ENCODE results near the gene STAG1. TPM values are rescaled to one million over a fixed set of nuclear protein-coding genes. Genes with fewer than 3 reads are reported as not detected.
A peak's percentile ranks its signal among the peaks of the same experiment; 100 is the strongest.

The STAG1 gene
- total and polyA plus RNA-seq, 9 of the 15 experiments (the other 6 are each of a cell fraction or from before 2014, with no cell fraction given), result 2.7 to 17.7 (median 8.8) TPM

GRCh38 chr3:136741063-136741462 lies 11.1 kb downstream of the STAG1 start:
- Histone ChIP-seq H3K36me3 (ENCODE audit: control insufficient read depth, insufficient read depth, low read length) (no peaks in the 10 kb centered on the region), H2AFZ (ENCODE audit: low read depth, low read length) (no peak overlapping the region), H4K20me1 (replicated peaks; ENCODE audit: control insufficient read depth, insufficient read depth, low read length) (no peaks in the 10 kb centered on the region), H3K4me3 (no peak overlapping the region), H3K9me1 (ENCODE audit: control insufficient read depth, insufficient read depth, low read length) (no peaks in the 10 kb centered on the region), H3K4me2 (ENCODE audit: insufficient read depth, low read length) (peak overlapping the region; percentile 40; the same call in 1 of the 2 replicates), H3K27ac (ENCODE audit: extremely low read depth, low read depth, low read length) (no peak overlapping the region), H3K4me1 (replicated peaks in 1 of 2; ENCODE audit: control insufficient read depth in 2 of 2, insufficient read depth in 2 of 2, low read length in 2 of 2) (peaks cover 2 to 5% of the 10 kb centered on the region in 2 experiments; a peak in 3 of 5 replicates), H3K9me3 (replicated peaks; ENCODE audit: control insufficient read depth, insufficient read depth, low read depth, low read length) (no peaks in the 10 kb centered on the region), H3K79me2 (ENCODE audit: control insufficient read depth, insufficient read depth, low read length) (peaks cover 73% of the 10 kb centered on the region), H3K27me3 (ENCODE audit: control insufficient read depth in 2 of 2, insufficient read depth in 2 of 2, low read length in 2 of 2) (no peaks in the 10 kb centered on the region), H3K9ac (ENCODE audit: insufficient read depth in 1 of 2, low read depth in 2 of 2, low read length in 2 of 2) (no peak overlapping the region)
- ATAC-seq, result peak; percentile 44
- 67% methylated on average over 2 of the region's 2 CpGs for WGBS (ENCODE audit: insufficient coverage, low coverage, missing lambda C conversion rate)
- ChIA-PET POLR2A (interaction anchor here (1.0 to 2.2 kb wide), 3 partner anchors 9 to 13 kb away, joined by 3 to 10 read pairs (median 4); partner anchors contain the start of gene STAG1), CTCF (ENCODE audit: low intra/inter-chr PET ratio) (no interaction called here)
- FAIRE-seq, result no peak
- DNase-seq (ENCODE audit: extremely low read depth in 1 of 4, low spot score in 3 of 4), result no peak
- intact Hi-C loops (cut with micrococcal nuclease) (no loop called here), in situ Hi-C loops (cut with MboI) (no loop called here)
- TF ChIP-seq SETDB1 (IDR thresholded peaks at IDR 0.05; ENCODE audit: low read length) (no peak), ATF1 (CRISPR knock-in tag; IDR thresholded peaks at IDR 0.05) (no peak), ATF1 (tag; IDR thresholded peaks at IDR 0.05) (no peak), HNRNPK (IDR thresholded peaks at IDR 0.05; ENCODE audit: low read depth, low read length, poor library complexity, severe bottlenecking) (no peak), TCF7 (IDR thresholded peaks at IDR 0.05; ENCODE audit: borderline replicate concordance) (no peak), PHB (CRISPR knock-in tag; IDR thresholded peaks at IDR 0.05) (no peak), CREB3 (tag; conservative IDR thresholded peaks at IDR 0.05; ENCODE audit: low read depth) (no peak), CGGBP1 (CRISPR knock-in tag; IDR thresholded peaks at IDR 0.05) (no peak), PPARD (CRISPR knock-in tag; IDR thresholded peaks at IDR 0.05) (no peak), PHF21A (IDR thresholded peaks at IDR 0.05; ENCODE audit: borderline replicate concordance, low read depth) (no peak), SMAD2 (IDR thresholded peaks at IDR 0.05; ENCODE audit: low read depth, low read length) (no peak), ZNF717 (CRISPR knock-in tag; IDR thresholded peaks at IDR 0.05) (no peak), PHTF2 (CRISPR knock-in tag; IDR thresholded peaks at IDR 0.05) (no peak), IRF1 (CRISPR knock-in tag; IDR thresholded peaks at IDR 0.05; ENCODE audit: borderline replicate concordance) (no peak), DPF2 (IDR thresholded peaks at IDR 0.05) (no peak), NFE2 (IDR thresholded peaks at IDR 0.05; ENCODE audit: low read depth) (no peak), ZNF77 (CRISPR knock-in tag; IDR thresholded peaks at IDR 0.05) (no peak), MBD2 (IDR thresholded peaks at IDR 0.05; ENCODE audit: borderline replicate concordance, low read depth) (no peak), HMG20A (CRISPR knock-in tag; conservative IDR thresholded peaks at IDR 0.05) (no peak), SAFB2 (IDR thresholded peaks at IDR 0.05; ENCODE audit: borderline replicate concordance, low read depth, low read length, severe bottlenecking) (no peak)
- no TSS peak for BruUV-seq (replicated peaks)

Data from K562 (cell line).